GM21360 (cell line): ENCODE measurements around the gene DKK3.

Experiments
- ATAC-seq: cut with Tn5 transposase; IDR thresholded peaks from one replicate; pipeline ENCODE4 v1.9.1; 2021; ENCODE audit warnings: mild to moderate bottlenecking, moderate library complexity; ENCODE audit not compliant: unreplicated experiment

DKK3 gene

DNA sequence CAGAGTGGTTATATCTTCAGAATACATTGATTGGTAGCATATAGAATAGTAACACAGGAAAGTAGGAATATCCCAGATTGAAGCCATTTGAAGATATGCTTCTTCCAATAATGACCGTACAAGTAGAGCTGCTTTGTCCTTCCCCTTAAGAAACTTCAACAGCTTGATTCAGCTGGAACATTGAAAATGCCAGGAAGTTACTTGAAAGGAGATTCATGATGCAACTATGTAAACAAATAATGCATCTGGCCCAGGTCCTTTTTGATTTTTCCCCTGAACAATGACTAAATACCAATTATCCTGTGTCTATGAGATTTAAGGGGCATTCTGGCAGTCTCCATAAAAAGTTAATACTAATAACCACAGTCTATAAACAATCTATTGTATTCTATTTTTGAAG lies 3.0 kb downstream of the DKK3 start:
- no peak for ATAC-seq

DNA sequence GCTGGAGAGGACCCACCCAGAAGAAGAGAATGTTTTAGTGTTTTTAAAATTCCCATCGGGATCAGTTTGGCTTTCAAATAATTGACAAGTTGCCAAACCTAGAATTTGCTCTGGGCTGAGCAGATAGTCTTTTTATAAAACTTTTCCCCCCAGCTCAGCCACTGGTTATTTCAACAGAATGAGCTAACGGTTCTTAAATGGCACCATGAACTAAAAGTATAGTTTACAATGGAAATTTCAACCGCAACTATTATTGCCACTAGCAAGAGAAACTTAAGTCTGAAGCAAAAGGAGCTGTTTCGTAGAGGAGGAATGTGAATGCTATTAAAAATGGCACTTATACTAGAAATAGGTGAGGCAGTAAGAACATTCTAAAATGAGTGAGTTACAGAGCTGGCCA lies 3.4 kb downstream of the DKK3 start:
- ATAC-seq, result no peak

DNA sequence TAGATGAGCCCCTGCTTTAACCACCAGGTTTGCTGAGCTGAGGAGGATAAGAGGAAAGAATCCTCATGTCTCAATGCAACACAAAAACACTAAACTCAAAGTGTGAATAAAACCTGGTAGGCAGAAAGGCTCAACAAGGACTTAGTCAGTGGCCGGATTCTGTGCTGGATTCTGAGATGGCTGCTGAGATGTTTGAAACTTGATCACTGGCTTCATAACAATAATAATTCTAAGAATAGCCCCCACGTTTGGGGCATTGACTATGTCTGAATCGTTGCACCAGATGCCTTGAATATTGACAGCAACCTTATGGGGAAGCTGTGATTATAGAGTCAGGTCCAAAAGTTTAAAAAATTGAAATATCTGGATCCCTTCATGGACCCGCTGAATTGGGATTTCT lies 4.6 kb downstream of the DKK3 start:
- ATAC-seq, result no peak

DNA sequence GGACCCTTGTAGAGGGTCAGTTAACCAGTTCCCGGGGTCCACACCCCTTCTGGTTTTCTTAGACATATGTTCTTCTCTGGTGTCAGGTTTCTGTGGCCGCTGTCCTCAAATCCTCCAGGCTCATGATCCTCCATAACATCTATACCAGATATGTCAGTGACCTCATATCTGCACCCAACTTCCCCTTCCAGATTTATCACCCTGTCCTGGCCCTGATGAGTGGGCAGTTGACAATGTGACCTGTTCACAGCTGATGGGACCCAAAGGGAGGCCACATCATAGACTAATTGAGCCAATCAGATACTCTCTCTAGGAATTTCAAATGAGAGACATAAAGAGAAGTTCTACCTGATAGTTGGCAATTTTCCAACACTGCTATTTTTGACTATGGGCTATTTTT lies 5.1 kb downstream of the DKK3 start:
- ATAC-seq, result no peak

DNA sequence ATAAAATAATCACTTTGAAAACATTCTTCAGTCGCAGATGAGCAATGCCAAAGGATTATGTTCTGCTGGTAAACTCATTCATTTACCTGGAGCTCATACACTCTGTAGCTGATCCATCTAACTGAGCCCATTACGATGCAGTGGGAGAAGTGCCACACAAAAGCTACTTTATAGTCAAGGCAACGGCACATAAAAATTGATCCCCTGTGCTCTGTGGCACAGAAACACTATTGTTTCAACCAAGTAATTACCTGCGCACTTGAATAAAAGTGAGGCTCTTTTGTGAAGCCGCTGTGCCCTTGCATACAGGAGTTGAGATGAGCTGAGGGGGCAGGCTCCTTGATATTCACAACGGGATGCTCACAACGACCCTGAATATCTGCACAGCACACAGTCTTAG lies 7.2 kb downstream of the DKK3 start:
- no peak for ATAC-seq

DNA sequence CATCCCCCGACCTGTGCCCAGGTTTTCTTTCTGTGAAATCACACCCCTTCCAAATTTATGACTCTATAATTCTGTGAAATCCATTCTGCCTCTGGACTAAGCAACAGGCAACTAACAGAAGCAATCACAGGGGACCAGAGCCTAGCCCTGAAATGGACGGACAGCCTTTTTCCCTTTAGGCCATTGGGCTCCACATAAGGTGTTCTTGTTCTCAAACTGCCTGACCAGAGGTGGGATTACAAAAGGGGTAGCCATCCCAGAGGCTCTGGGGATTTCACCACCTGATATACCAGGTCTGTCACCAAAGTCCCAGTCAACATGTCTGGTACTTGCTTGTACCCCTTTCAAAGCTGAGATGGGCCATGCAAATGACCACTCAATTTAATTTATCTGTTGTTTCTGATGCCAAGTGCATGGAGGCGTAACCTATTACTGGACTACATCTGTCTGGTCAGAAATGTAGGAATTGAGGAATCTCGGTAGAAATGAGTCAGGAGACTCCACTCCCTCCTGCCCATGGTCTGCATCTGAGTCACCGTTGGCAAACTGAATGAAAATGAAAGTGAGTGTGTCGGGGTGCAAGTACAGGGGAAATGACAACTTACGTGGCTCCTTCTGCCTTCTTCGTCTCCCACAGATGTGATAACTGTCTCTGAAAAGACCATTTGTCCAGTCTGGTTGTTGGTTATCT lies 10.2 kb downstream of the DKK3 start:
- ATAC-seq, result no peak

DNA sequence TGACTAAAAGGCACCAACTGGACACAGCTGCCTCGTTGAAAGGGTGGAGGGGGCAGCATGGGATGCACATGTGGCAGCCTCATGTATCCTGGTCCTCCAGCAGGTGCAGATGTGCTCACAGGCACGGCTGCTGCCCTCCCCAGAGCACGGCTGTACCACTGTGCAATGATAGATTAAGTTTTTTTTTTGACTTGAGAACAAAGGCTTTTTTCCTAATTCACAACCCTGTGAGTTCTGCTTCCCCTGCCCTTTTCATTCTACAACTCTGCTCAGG lies 11.4 kb downstream of the DKK3 start:
- ATAC-seq, result no peak

DNA sequence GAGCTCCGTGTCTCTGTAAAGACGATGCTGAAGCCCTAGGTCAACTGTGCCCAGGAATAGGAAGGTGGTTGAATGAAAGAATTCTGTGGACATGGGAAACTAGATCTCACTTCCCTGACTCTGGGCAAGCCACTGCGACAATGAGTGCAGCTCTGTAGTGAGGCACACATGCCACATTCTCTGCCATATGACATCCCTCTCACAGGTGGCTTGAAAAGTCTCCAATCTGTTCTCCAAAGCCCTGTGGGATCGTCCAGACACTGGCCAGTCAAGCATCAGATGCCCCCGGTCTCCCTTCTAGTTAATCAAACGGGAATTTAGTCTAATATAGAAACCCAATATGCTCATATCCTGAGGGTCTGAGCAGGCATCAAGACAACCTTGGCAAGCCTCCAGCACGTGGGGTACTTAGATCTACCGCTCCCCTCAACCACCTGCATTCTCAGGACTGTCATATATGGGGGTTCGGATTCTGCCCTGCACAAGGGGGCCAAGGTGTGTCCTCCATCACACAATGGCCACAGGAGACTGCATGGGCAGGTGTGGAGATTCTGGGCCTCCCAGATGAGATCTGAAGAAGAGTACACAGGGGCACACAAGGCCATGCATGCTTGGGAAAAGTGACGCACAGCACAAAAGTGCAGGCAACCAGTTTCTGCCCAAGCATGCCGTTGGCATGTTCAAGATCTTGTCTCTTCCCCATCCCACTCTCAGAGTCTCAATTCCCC lies 11.9 kb downstream of the DKK3 start:
- no peak for ATAC-seq

DNA sequence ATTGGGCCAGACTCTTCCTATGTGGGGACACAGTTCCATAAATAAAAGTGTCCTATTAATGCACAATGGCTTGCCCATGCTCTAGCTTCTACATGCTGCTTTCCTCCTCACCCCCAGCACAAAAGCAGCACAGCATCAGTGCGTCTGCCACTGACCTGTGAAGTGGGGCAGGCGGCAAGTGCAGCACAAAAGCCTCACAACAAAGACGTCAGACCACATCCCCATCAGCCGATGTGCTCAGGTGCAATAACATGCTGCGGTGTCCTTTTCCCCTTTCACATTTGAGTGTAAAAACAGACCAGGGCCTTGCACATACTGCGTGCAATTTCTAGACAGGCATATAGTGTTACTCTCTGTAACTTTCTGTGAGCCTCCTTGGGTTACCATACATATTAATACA lies 12.8 kb downstream of the DKK3 start:
- ATAC-seq, result no peak

DNA sequence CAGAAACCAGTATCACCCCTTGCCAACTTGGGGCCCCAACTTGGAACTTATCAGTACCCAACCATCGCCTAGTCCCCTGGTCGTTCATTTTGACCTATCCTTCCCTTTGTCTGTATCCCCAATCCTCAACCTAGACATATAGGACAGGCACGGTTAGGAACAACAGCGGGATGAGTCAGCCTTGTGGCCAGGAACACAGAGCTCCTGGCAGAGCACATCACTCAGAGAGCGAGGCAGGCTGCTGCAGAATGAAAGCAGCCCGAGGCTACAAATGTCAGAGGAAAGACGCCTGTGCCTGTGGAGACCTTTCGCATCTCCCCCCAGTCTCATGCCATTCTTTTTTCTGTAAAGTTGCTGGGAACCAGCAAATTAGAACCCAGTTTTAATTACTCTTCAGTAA lies 14.6 kb downstream of the DKK3 start:
- ATAC-seq, result no peak

DNA sequence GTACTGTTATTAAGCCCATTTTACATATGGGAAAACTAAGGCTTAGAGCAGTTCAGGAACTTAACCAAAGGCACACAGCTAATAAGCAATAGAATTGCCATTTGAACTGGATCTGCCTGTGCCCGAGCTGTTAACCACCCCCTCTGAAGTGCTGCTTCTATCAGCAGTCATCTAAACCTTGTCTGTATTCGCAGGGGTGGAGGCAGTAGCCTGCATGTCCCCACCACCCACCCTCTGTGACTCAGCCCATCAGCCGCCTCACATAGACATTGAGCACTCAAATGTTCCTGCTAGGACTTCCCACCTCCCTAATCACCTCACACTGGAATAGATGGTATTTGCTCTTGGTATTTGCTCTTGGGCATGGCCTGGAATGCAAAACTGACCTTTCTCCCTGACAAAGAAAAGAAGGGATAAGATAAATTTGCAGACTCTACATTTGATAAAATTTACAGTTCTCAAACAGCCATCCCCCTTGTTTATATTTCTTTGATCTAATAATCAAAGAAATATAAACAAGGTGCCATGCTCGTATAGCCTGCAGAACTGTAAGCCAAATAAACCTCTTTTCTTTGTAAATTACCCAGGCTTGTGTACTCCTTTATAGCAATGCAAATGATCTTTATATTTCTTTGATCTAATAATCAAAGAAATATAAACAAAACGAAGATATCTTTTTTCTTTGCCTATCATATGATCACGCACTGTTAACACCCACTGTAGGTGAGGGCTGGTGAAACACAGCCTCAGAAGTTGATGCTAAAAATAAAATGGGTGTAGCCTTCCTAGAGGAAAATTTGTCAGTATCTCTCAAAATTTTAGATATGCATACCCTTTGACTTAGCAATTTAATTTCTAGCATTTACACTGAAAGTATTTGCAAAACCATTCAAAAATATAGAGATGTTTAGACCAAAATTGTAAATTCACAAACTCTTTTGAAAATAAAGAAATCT lies 15.9 kb downstream of the DKK3 start:
- no peak for ATAC-seq

DNA sequence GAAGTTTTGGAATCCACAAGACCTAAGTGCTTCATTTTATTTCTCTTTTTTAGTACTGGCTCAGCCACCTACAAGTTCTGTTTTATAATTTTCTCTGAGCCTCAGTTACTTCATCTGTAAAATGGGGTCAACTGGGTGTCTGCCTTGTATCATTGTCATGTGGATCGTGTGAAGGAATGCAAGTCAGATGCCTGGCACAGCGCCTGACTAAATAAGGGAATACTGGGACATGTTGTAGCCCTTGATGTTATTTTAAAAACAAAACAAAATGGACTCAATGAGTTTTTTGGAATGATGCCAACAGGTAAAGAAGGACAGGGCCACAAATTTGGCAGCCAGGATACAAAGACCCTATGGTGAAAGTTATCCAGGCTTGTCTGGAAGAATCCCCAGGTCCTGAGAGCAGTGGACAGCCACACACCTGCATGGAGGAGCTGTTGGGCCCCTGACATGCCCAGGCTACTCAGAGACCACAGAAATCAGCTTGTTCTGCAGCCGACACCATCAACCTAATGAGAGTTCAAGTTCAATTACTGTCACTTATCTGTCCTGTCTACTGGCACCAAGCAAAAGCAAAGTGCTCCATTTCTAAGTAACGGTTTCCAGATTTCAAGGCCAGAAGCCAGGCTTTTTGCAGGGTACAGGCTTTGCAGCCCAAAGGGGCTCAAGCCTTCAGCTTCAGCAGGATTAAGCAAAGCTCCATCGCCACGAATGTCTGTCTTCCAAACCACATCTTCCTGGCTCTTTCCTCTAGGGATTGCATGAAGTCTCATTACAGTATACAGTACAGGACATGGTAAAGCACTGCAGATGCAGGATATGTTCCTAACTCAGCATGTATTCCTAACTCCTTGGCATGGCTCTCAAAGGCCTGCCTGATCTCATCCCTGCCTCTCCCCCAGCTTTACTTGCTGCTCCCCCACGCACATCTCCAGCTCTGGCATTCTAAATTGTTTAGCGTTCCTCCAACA lies 18.4 kb downstream of the DKK3 start:
- ATAC-seq, result no peak

DNA sequence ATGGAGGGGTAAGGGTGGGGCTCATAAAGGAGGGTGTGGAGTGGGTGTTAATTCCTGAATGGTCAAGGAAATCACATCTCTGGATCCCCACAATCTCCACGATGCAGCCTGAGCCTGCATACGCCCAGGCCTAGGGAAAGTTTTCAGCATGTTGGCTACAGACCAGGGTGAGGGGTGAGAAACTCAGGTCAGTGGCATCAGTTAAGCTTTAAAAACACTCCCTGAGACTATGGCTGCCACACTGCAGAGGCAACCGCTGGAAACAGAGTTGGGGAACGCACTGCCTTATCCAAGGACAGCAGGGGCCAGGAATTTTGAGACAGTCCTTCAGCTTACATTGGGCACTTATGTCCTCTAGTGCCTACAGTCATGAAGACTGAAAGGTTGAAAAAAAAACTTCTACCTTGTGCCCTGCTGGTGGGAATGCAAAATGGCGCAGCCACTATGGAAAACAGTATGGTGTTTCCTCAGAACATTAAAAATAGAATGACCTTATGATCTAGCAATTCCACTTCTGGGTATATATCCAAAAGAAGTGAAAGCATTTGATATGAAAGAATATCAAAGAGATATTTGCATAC lies 19.7 kb downstream of the DKK3 start:
- no peak for ATAC-seq

DNA sequence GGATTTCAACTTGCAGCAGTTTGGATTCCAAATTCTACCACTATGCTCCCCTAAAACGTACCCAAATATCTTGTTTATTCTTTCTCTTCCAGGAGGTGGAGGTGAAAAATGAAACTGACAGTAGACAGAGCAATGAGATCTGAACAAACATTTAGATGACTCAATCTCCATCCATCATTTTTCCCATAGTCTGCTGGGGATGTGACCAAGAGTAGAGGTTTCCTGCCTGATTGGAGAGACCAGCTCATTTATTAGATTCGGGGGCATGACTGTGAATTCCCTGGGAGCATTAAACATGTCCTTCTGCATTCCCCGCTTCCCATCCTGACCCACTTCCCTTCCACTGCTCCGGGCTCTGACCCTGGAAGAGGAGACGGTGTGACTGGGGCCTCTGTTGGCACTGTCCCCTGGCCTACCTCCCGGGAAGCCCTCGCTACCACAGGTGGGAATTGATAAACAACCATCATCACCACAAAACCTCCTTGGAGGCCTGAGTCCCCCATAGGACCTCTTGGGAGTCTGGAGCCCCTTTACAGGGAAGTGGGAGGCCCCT lies 20.3 kb downstream of the DKK3 start:
- no peak for ATAC-seq

DNA sequence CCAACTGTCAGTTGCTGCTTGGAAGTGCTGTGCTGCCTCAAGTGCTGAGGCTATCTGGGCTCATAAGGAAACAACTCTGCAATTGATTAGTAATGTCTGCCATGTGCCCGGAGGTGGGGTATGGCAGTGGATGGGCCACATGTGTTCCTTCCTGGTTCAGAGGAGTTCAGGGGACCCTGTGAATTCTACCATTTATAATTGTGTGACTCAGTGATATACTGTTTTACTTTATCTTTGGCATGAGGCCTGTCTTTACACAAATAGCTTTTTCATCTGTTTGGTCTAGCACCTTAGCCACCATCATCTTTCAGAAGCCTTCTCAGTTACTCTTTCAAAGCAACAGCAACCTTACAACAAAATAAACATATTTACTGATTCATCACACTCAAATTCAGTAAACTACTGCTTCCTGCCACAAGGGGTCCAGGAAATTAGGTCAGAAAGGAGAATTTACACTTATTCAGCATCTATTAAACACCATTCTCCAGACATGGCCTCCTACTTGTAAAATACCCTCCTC lies 20.9 kb downstream of the DKK3 start:
- no peak for ATAC-seq

DNA sequence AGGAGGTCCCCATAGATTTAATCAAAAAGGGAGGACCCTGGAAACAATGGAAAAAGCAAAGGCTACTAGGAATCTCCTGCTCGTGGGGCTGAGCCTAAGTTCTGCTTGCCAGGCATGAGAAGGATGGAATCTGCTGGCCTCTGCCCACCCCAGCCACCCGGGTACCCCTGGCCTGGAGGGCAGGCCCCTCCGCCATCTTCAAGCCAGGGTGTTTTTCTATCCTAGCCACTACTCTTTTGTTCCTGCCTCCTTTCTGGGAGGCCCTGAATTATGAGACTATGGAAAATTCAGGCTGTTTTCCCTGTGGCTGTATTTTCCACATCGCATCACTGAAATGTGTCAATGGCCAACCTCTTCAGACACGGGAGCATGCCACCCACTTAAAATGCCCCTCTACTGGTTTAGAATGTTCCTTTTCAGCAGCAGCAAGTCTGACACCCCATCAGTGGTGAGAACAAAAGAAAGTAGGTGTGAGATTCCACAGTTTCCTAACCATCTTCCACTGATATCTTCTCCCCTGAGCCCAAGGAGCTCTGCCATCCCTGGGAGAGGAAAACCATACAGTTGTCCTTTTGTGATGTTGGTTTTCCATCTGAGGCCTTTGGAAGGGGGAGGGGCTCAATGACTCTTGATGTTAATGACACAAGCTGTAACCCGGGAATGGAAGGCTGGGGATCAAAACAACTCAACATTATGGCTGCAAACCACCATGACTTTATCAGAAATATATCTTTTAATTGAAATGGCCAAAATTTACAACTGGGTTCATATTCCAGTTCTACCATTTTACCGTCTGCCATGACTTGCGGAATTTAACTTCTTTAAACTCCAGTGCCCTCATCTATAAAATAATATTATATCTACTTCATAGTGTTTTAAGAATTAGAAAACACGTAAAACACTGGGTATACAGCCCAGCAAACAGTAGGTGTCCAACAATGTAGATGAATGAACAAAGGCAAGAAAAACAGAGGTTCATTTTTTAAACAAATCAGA lies 22.2 kb downstream of the DKK3 start:
- ATAC-seq, result no peak

DNA sequence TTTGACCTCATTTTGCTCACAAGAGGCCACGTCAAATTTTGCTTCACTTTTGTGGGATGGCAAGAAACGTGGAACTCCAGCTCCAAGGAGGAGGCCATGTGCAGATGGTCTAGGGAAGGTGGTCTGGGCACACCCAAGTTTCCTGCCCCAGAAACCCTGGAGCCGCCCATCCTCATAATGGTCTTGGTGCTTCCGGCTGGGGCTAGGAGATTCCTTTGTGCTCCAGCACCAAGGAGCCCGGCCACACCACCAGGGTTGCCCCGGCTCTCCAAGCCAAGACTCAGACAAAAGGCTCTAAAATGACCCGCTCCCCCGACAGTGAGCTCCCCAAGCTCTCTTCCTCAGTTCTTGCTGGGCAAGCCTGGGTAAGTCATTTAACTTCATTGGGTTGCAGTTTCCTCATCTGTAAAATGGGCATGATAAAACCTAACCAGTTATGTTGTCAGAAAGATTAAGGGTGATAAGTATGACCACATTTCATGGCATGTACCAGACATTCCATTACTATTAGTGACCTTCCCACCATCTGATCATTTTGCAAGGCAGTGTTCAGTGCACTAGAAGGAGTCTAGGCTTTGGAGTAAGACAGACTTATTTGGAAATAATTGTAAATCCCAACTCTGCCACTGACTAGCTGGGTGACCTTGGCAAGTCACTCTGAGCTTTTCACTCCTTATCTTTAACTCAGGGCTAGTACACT lies 23.3 kb downstream of the DKK3 start:
- no peak for ATAC-seq

DNA sequence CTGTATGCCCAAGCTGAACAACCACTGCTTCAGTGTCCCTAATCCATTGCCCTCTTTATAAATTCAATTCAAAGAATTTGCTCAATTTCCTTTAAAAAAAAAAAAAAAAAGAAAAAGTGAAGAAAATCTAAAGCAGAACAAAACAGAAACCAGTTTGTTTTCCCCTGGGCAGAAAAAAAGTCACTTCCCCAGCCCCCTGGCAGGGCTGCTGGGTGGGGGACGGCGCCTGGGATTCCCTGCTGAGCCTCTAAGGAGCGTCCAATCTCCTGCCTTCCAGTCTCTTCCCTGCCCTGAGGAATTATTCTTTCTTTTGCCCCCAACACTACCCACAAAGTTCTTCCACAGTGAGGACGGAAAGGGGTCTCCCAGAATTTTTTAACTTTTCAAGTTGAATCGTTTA lies 23.9 kb downstream of the DKK3 start:
- ATAC-seq, result no peak
